HCT116 (cell line): ENCODE measurements around the gene EPN1. TPM values are rescaled to one million over a fixed set of nuclear protein-coding genes. Genes with fewer than 3 reads are reported as not detected.

ENCODE experiments used
- ATAC-seq: fragments of 200-7000 bp; cut with Tn5 transposase; 2 replicates; pipeline ENCODE4 v1.9.1; 2020; ENCODE audit warnings: mild to moderate bottlenecking, moderate library complexity
- BruUV-seq: library from RNA; stranded (reverse); fragments of 400-500 nt; replicated peaks from 2 replicates; lab custom pipeline; 2021; lab: Mats Ljungman, UMichigan
- CTCF ChIA-PET: fragments of 300-600 bp; sonication (Branson Sonifier 250); formaldehyde crosslinking; loops from one replicate; lab custom pipeline; 2021; ENCODE audit warnings: antibody characterized with exemption; lab: Charles Lee
- POLR2A ChIA-PET: fragments of 300-600, 350-600 bp; sonication (Branson Sonifier 250); formaldehyde crosslinking; loops from one replicate; lab custom pipeline; 2021; ENCODE audit warnings: antibody characterized with exemption; lab: Charles Lee
- RAD21 ChIA-PET, 2 experiments: fragments of 300-600 bp; sonication (Branson Sonifier 250); formaldehyde crosslinking; loops; one replicate each; lab custom pipeline; 2023; ENCODE audit warnings: low total read pairs in 2 of 2; ENCODE audit not compliant: uncharacterized antibody in 2 of 2, unreplicated experiment in 2 of 2, low non-redundant PET in 1 of 2; lab: Charles Lee
- DNase-seq: peaks from one replicate; pipeline ENCODE4 v3.0.0-alpha.2; 2010; ENCODE audit warnings: low read depth, low spot score
- H2AFZ ChIP-seq: fragments of 200-600 bp; shearing (Covaris generic), sonication (generic); 2 replicates; pipeline ENCODE4 v1.6.1; 2017; ENCODE audit warnings: low read depth, mixed run types, mixed read lengths, antibody characterized with exemption, low read length; ENCODE audit not compliant: poor library complexity, severe bottlenecking
- H3K27ac ChIP-seq: 2 replicates; pipeline ENCODE4 v1.5.1; 2012; ENCODE audit warnings: low read depth, low read length
- H3K27me3 ChIP-seq: fragments of 200-600 bp; sonication (generic); 2 replicates; pipeline ENCODE4 v1.6.1; 2016; ENCODE audit warnings: mixed run types, low read length, mixed read lengths; ENCODE audit not compliant: insufficient read depth
- H3K36me3 ChIP-seq, 2 experiments: fragments of 200-500 bp in 1 of 2; fragments of 200-600 bp in 1 of 2; sonication (Bioruptor generic) in 1 of 2; sonication (generic) in 1 of 2; 2 replicates each; pipeline versions ENCODE4 v1.5.1 to v1.6.1; 2014 to 2016; ENCODE audit warnings: low read length in 2 of 2, inconsistent platforms in 1 of 2, mixed read lengths in 1 of 2, mixed run types in 1 of 2; ENCODE audit not compliant: insufficient read depth in 2 of 2, control insufficient read depth in 1 of 2
- H3K4me1 ChIP-seq, 2 experiments: fragments of 200-600 bp in 1 of 2; sonication (generic) in 1 of 2; 2 replicates each; pipeline versions ENCODE4 v1.5.1 to v1.6.1; 2012 to 2017; ENCODE audit warnings: low read length in 2 of 2, inconsistent platforms in 1 of 2, mild to moderate bottlenecking in 1 of 2, mixed read lengths in 1 of 2, mixed run types in 1 of 2, moderate library complexity in 1 of 2; ENCODE audit not compliant: insufficient read depth in 2 of 2, control insufficient read depth in 1 of 2
- H3K4me2 ChIP-seq: fragments of 200-600 bp; sonication (generic); 2 replicates; pipeline ENCODE4 v1.6.1; 2017; ENCODE audit warnings: mixed run types, low read length, mixed read lengths
- H3K4me3 ChIP-seq, 2 experiments: fragments of 200-600 bp in 1 of 2; sonication (generic) in 1 of 2; replicated peaks in 1 of 2; 2 replicates each; pipeline ENCODE4 v1.5.1; 2011 to 2016; ENCODE audit warnings: low read length in 2 of 2, control low read depth in 1 of 2, low read depth in 1 of 2, mild to moderate bottlenecking in 1 of 2, mixed read lengths in 1 of 2, mixed run types in 1 of 2
- H3K79me2 ChIP-seq: fragments of 200-600 bp; sonication (generic); 2 replicates; pipeline ENCODE4 v1.6.1; 2017; ENCODE audit warnings: mild to moderate bottlenecking, mixed run types, low read length, moderate library complexity, mixed read lengths; ENCODE audit not compliant: insufficient read depth
- H3K9ac ChIP-seq: fragments of 200-600 bp; sonication (generic); 2 replicates; pipeline ENCODE4 v1.6.1; 2016; ENCODE audit warnings: low read length, mixed read lengths
- H3K9me2 ChIP-seq: fragments of 200-600 bp; sonication (generic), shearing (Covaris generic); 2 replicates; pipeline ENCODE4 v1.6.1; 2017; ENCODE audit warnings: mixed run types, mild to moderate bottlenecking, moderate library complexity; ENCODE audit not compliant: insufficient read depth
- H3K9me3 ChIP-seq, 2 experiments: fragments of 200-500 bp in 1 of 2; fragments of 200-600 bp in 1 of 2; sonication (Bioruptor generic) in 1 of 2; sonication (generic) in 1 of 2; 2 replicates each; pipeline ENCODE4 v1.6.1; 2014 to 2017; ENCODE audit warnings: low read length in 2 of 2, mixed read lengths in 2 of 2, inconsistent platforms in 1 of 2, low read depth in 1 of 2, mild to moderate bottlenecking in 1 of 2, mixed run types in 1 of 2, moderate library complexity in 1 of 2; ENCODE audit not compliant: control insufficient read depth in 1 of 2, insufficient read depth in 1 of 2
- H4K20me1 ChIP-seq: fragments of 200-600 bp; sonication (generic), shearing (Covaris generic); 2 replicates; pipeline ENCODE4 v1.6.1; 2017; ENCODE audit warnings: mixed run types, mild to moderate bottlenecking, moderate library complexity; ENCODE audit not compliant: insufficient read depth
- CEBPB ChIP-seq: IDR thresholded peaks from 2 replicates; pipeline ENCODE4 v1.6.1; 2012; ENCODE audit warnings: low read depth
- EGR1 ChIP-seq: IDR thresholded peaks from 2 replicates; pipeline ENCODE4 v1.6.1; 2012; ENCODE audit warnings: low read depth
- ELF1 ChIP-seq: IDR thresholded peaks from 2 replicates; pipeline ENCODE4 v1.6.1; 2012; ENCODE audit warnings: low read depth, borderline replicate concordance
- EZH2 ChIP-seq: fragments of 200-600 bp; sonication (generic); IDR thresholded peaks from 2 replicates; pipeline ENCODE4 v1.6.1; 2017; ENCODE audit warnings: antibody characterized with exemption, mixed run types
- EZH2phosphoT487 ChIP-seq: fragments of 200-600 bp; IDR thresholded peaks from 2 replicates; pipeline ENCODE4 v1.6.1; 2018; ENCODE audit warnings: antibody characterized with exemption, borderline replicate concordance
- JUND ChIP-seq: IDR thresholded peaks from 2 replicates; pipeline ENCODE4 v1.6.1; 2012
- POLR2A ChIP-seq: IDR thresholded peaks from 2 replicates; pipeline ENCODE4 v1.7.0; 2011; ENCODE audit warnings: borderline replicate concordance; ENCODE audit not compliant: insufficient read depth, insufficient read length; ENCODE audit errors: extremely low read depth
- POLR2AphosphoS5 ChIP-seq: IDR thresholded peaks from 2 replicates; pipeline ENCODE4 v1.6.1; 2011; ENCODE audit warnings: mild to moderate bottlenecking, low read depth, low read length, moderate library complexity
- RAD21 ChIP-seq: IDR thresholded peaks from 2 replicates; pipeline ENCODE4 v1.6.1; 2012; ENCODE audit warnings: low read depth, mild to moderate bottlenecking
- REST ChIP-seq: IDR thresholded peaks from 2 replicates; pipeline ENCODE4 v1.6.1; 2012; ENCODE audit warnings: low read depth
- SRF ChIP-seq: IDR thresholded peaks from 2 replicates; pipeline ENCODE4 v1.6.1; 2012; ENCODE audit warnings: low read depth
- TCF7L2 ChIP-seq: IDR thresholded peaks from 2 replicates; pipeline ENCODE4 v1.7.0; 2011; ENCODE audit warnings: borderline replicate concordance, inconsistent platforms; ENCODE audit not compliant: insufficient read depth, insufficient read length; ENCODE audit errors: extremely low read depth
- ZFX ChIP-seq: fragments of 450-650 bp; IDR thresholded peaks from 2 replicates; pipeline ENCODE4 v1.6.1; 2017
- ZNF274 ChIP-seq: fragments of 200-500 bp; sonication (Bioruptor generic); IDR thresholded peaks from 2 replicates; pipeline ENCODE4 v1.6.1; 2014; ENCODE audit warnings: mild to moderate bottlenecking, low read depth, low read length, inconsistent platforms
- intact Hi-C: fragments of 100-400 bp; cut with micrococcal nuclease; formaldehyde crosslinking; loops from 2 replicates; pipeline ENCODE4 v1.10.0; 2022
- total RNA-seq: library from RNA; stranded (reverse); gene quantifications from one replicate; pipeline ENCODE4 v1.2.1, GENCODE V29; 2021; ENCODE audit not compliant: unreplicated experiment
- TF ChIP-seq, protein P1 (sequence below): IDR thresholded peaks from 2 replicates; pipeline ENCODE4 v1.6.1; 2011; ENCODE audit warnings: mild to moderate bottlenecking, low read length, moderate library complexity; ENCODE audit not compliant: insufficient replicate concordance; ENCODE audit errors: extremely low read depth
- TF ChIP-seq, protein P2 (sequence below): IDR thresholded peaks from 2 replicates; pipeline ENCODE4 v1.6.1; 2012

EPN1 gene
- total RNA-seq, 1 experiment from 2014 or later = 122 TPM

DNA sequence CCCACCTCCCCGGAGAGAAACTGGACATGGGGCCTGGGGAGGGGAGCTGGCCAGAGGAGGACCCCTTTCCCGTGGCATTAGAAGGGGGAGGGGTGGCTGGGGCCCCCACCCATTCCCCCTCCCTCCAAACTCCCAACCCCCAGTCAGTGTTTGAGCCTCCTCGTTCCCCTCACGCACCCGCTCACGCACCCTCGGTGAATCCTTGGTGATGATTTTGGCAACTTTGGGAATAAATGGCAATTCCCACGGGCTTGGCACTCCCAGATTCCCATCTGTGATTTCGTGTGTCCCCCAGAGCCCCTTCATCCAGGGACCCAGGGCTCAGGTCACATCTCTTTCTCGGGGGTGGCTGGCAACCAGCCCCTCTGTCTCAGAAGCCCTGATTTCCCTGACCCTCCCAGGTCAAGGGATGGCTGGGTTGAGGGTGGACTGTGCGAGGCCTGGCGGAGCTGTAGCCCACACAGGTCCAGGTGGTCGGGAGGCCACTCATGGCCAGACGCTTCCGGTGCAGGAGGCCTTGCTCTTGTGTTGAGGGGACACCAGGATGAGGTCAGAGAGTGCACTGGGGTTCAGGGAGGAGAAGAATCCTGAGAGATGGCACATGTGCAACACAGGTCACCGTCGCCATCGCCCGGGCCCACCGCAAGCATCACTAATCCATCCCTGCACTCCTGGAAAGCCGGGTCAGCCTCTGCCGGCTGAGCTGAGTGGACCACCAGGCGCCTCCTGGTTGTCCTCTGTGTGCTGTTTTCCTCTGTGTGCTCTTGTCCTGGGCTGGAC is 20.7 kb downstream of the EPN1 start:
- Histone ChIP-seq H4K20me1 (no peaks in the 10 kb centered on the region), H3K27ac (no peak overlapping the region), H3K4me1 (no peaks in the 10 kb centered on the region), H3K4me3 (no peak overlapping the region), H3K27me3 (no peaks in the 10 kb centered on the region), H3K9me2 (no peaks in the 10 kb centered on the region), H3K9me3 (no peaks in the 10 kb centered on the region), H3K36me3 (peaks cover 27 to 29% of the 10 kb centered on the region in 2 experiments; a peak in 3 of 4 replicates), H3K9ac (no peak overlapping the region), H3K4me2 (no peak overlapping the region), H3K79me2 (no peaks in the 10 kb centered on the region), H2AFZ (no peak overlapping the region)
- TF ChIP-seq SRF = no peak
- TF ChIP-seq, protein P1, sequence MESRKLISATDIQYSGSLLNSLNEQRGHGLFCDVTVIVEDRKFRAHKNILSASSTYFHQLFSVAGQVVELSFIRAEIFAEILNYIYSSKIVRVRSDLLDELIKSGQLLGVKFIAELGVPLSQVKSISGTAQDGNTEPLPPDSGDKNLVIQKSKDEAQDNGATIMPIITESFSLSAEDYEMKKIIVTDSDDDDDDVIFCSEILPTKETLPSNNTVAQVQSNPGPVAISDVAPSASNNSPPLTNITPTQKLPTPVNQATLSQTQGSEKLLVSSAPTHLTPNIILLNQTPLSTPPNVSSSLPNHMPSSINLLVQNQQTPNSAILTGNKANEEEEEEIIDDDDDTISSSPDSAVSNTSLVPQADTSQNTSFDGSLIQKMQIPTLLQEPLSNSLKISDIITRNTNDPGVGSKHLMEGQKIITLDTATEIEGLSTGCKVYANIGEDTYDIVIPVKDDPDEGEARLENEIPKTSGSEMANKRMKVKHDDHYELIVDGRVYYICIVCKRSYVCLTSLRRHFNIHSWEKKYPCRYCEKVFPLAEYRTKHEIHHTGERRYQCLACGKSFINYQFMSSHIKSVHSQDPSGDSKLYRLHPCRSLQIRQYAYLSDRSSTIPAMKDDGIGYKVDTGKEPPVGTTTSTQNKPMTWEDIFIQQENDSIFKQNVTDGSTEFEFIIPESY = no peak
- TF ChIP-seq, protein P2, sequence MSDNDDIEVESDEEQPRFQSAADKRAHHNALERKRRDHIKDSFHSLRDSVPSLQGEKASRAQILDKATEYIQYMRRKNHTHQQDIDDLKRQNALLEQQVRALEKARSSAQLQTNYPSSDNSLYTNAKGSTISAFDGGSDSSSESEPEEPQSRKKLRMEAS = no peak
- TF ChIP-seq REST = no peak
- TF ChIP-seq POLR2AphosphoS5 = no peak
- no peak for TF ChIP-seq EZH2phosphoT487
- no peak for TF ChIP-seq POLR2A
- TF ChIP-seq EGR1 = no peak
- no peak for TF ChIP-seq ZNF274
- no peak for TF ChIP-seq ELF1
- no peak for TF ChIP-seq JUND
- no peak for TF ChIP-seq TCF7L2
- no peak for TF ChIP-seq RAD21
- no peak for TF ChIP-seq ZFX
- no peak for TF ChIP-seq EZH2
- no peak for TF ChIP-seq CEBPB
- ATAC-seq (no peak), DNase-seq (no peak)
- ChIA-PET CTCF (no interaction called here), RAD21 (no interaction called here), POLR2A (no interaction called here)
- intact Hi-C loops = no loop called here
- TSS peak; percentile 22 for BruUV-seq
